ENCODE results near the gene GOLGA8B. TPM values are rescaled to one million over a fixed set of nuclear protein-coding genes. Genes with fewer than 3 reads are reported as not detected.

The GOLGA8B gene
- total and polyA plus RNA-seq, 9 donors = 56.3 to 144 (median 86.1) TPM

DNA sequence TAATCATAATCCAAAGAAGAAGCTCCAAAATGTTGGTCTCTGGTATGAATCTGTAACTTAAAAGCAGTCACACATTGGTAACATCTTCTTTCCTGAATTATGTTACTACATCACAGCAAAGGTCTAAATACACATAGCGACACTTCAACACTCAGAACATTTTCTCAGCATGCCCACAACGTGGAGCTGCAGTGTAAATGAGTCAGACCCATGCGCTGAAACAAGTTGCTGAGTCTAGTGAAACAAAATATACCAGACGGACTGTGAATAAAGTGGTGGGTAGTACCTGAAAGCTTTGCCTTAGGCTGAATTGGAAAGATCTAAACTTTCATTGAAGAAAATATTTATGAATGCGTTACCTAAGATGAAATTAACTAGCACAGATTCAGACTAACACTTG, 33.2 kb upstream of the GOLGA8B start:
- WGBS, 3 donors = 15 to 34% (median 15%) methylated on average over 5 of the region's 5 CpGs
- no peaks in the 10 kb centered on the region for H3K9me3 ChIP-seq
- no peaks in the 10 kb centered on the region for H3K4me1 ChIP-seq (ENCODE audit: insufficient read depth)
- no peaks in the 10 kb centered on the region for H3K27me3 ChIP-seq
- TF ChIP-seq POLR2A (IDR thresholded peaks at IDR 0.05) = no peak
- no peak for TF ChIP-seq EP300 (IDR thresholded peaks at IDR 0.05)
- no peak for TF ChIP-seq CTCF (IDR thresholded peaks at IDR 0.05)
- intact Hi-C loops (cut with DNase I) = no loop called here
- H3K36me3 ChIP-seq = no peaks in the 10 kb centered on the region
- DNase-seq = no peak
- no peak overlapping the region for H3K4me3 ChIP-seq
- H3K27ac ChIP-seq = no peak overlapping the region

DNA sequence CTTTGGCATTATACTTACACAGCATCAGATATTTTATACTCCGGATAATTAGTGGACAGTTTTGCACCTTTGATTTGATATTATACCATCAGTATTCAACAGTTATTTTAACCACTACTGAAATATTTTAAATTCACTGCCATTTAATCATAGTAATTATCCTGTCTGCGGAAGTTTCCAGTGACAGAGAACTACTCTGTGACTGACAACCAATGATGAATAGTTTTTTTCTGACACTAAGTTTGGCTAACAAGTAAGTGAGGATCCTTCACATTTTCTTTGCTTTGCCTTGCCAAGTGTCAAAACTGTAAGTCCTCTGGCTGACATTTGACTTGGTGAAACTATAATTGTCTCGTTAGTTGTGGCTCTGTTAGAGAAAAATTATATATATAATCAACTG, 30.5 kb upstream of the GOLGA8B start:
- Histone ChIP-seq H3K9me3 (no peaks in the 10 kb centered on the region), H3K4me3 (no peak overlapping the region), H3K27ac (no peak overlapping the region), H3K4me1 (ENCODE audit: insufficient read depth) (no peaks in the 10 kb centered on the region), H3K36me3 (no peaks in the 10 kb centered on the region), H3K27me3 (no peaks in the 10 kb centered on the region)
- no peak for DNase-seq
- 74 to 85% (median 75%) methylated on average over 3 of the region's 3 CpGs for WGBS, 3 donors
- TF ChIP-seq POLR2A (IDR thresholded peaks at IDR 0.05) = no peak
- no peak for TF ChIP-seq EP300 (IDR thresholded peaks at IDR 0.05)
- no peak for TF ChIP-seq CTCF (IDR thresholded peaks at IDR 0.05)
- intact Hi-C loops (cut with DNase I) = no loop called here

DNA sequence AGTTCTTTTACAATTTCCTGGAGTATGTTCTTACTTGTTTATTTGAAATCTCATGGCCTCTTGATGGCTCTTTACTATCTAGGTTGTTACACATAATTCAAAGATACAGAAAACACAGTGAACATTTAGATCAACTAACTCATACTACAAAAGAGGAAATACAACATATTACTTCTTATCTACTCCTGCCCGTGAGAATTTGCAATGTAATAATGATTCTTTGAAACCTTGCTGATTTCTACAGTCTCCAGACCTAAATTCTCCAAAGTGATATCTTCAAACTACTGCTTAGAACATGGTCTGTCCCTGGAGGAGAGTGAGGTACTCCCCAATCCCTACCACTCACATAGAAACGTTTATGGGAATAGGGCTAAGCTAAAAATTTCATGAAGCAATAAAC, 29.9 kb upstream of the GOLGA8B start:
- H3K4me1 ChIP-seq (ENCODE audit: insufficient read depth) = no peaks in the 10 kb centered on the region
- H3K4me3 ChIP-seq = no peak overlapping the region
- no peak overlapping the region for H3K27ac ChIP-seq
- no peaks in the 10 kb centered on the region for H3K36me3 ChIP-seq
- no peaks in the 10 kb centered on the region for H3K9me3 ChIP-seq
- DNase-seq = no peak
- intact Hi-C loops (cut with DNase I) = no loop called here
- WGBS, 3 donors = 11 to 17% (median 17%) methylated on average over 2 of the region's 2 CpGs
- no peak for TF ChIP-seq POLR2A (IDR thresholded peaks at IDR 0.05)
- TF ChIP-seq EP300 (IDR thresholded peaks at IDR 0.05) = no peak
- TF ChIP-seq CTCF (IDR thresholded peaks at IDR 0.05) = no peak
- no peaks in the 10 kb centered on the region for H3K27me3 ChIP-seq

DNA sequence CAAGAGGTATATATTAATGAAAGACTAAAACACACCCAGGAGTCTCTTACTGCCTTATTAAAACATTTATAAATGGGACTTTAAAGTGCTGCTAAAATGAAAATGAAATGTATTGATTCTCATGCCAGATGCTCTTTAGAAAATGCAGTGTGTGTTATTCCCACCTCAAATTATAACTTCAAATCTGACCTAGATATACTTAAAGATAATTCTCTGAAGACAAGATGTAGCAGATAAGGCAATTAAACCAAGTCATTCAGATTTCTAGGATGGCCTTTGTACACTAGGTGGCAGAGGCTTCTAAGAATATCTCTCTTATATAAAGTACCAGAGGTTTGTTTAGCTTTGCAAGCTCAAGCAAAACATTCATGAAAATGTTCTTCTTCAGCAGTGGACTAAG, 26.9 kb upstream of the GOLGA8B start:
- intact Hi-C loops (cut with DNase I) = no loop called here
- no peaks in the 10 kb centered on the region for H3K9me3 ChIP-seq
- no peak for TF ChIP-seq CTCF (IDR thresholded peaks at IDR 0.05)
- TF ChIP-seq POLR2A (IDR thresholded peaks at IDR 0.05) = no peak
- no peaks in the 10 kb centered on the region for H3K4me1 ChIP-seq (ENCODE audit: insufficient read depth)
- no peak for DNase-seq
- no peak overlapping the region for H3K4me3 ChIP-seq
- H3K27ac ChIP-seq = no peak overlapping the region
- no peaks in the 10 kb centered on the region for H3K36me3 ChIP-seq
- no peaks in the 10 kb centered on the region for H3K27me3 ChIP-seq

All from ovary (tissue), 9 donors.